BJ (cell line): Measurements from ENCODE around the gene CDK15. TPM values are rescaled to one million over a fixed set of nuclear protein-coding genes. Genes with fewer than 3 reads are reported as not detected.

Experiments used
- CTCF ChIA-PET: fragments of 350-600 bp; formaldehyde crosslinking; extraction: SDS; loops from one replicate; lab custom pipeline; 2021; ENCODE audit warnings: antibody characterized with exemption, inconsistent platforms; lab: Yijun Ruan, JAX
- POLR2A ChIA-PET: fragments of 300-600 bp; sonication (Branson Sonifier 250); formaldehyde crosslinking; extraction: SDS; loops from one replicate; lab custom pipeline; 2021; ENCODE audit warnings: antibody characterized with exemption; lab: Charles Lee
- DNase-seq: peaks from one replicate; pipeline ENCODE4 v3.0.0-alpha.2; 2011; ENCODE audit warnings: low read depth
- H3K27me3 ChIP-seq: 2 replicates; pipeline ENCODE4 v1.6.0; 2011; ENCODE audit warnings: low read length; ENCODE audit not compliant: control insufficient read depth, insufficient read depth
- H3K36me3 ChIP-seq: 2 replicates; pipeline ENCODE4 v1.5.1; 2011; ENCODE audit warnings: low read length; ENCODE audit not compliant: control insufficient read depth, insufficient read depth
- H3K4me3 ChIP-seq: 2 replicates; pipeline ENCODE4 v1.5.1; 2011; ENCODE audit warnings: low read depth, mild to moderate bottlenecking, control low read depth, low read length
- polyA plus RNA-seq: library from polyadenylated mRNA; depleted of rRNA; stranded (reverse); fragments of >200 nt; gene quantifications from 2 replicates; pipeline ENCODE4 v1.2.3, GENCODE V29; 2011
- TF ChIP-seq, protein P1 (sequence below): IDR thresholded peaks from 2 replicates; pipeline ENCODE4 v1.5.1; 2011; ENCODE audit warnings: low read depth, mild to moderate bottlenecking, control low read depth, inconsistent platforms, low read length, moderate library complexity; ENCODE audit not compliant: insufficient read depth

CDK15 gene
- polyA plus RNA-seq, 1 experiment, result 8.2 TPM

DNA sequence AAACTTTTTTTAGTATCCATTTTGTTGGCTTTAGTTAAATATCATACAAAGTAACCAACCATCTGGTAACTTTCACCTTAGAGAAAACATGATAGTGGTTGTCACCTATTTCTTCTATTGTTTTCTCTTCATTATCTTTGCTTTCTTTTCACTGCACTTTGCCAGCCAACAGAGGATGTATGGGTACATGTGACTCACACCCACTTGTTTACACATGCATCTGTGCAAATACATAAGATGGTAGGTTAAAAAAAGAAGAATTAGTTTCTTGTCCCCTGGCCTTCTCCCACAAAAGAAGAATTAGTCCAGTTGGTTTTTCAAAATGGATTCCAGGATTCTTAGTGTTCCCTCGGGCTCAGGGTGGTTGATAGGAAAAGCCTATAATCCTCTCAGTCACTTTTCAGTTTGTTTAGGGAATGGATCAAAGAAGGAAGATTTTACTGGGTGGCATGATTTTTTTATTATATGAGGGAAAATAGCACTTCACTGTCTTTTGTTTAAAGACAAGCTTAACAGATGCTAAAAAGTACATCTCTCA, 46.6 kb downstream of the CDK15 start:
- no peak for DNase-seq
- Histone ChIP-seq H3K27me3 (no peaks in the 10 kb centered on the region), H3K36me3 (no peaks in the 10 kb centered on the region), H3K4me3 (no peak overlapping the region)
- ChIA-PET POLR2A (no interaction called here), CTCF (interaction anchor here (0.9 to 2.3 kb wide), 3 partner anchors 46 to 326 kb away, joined by 3 to 10 read pairs (median 5); partner anchors contain the start of gene CDK15)
- TF ChIP-seq, protein P1, sequence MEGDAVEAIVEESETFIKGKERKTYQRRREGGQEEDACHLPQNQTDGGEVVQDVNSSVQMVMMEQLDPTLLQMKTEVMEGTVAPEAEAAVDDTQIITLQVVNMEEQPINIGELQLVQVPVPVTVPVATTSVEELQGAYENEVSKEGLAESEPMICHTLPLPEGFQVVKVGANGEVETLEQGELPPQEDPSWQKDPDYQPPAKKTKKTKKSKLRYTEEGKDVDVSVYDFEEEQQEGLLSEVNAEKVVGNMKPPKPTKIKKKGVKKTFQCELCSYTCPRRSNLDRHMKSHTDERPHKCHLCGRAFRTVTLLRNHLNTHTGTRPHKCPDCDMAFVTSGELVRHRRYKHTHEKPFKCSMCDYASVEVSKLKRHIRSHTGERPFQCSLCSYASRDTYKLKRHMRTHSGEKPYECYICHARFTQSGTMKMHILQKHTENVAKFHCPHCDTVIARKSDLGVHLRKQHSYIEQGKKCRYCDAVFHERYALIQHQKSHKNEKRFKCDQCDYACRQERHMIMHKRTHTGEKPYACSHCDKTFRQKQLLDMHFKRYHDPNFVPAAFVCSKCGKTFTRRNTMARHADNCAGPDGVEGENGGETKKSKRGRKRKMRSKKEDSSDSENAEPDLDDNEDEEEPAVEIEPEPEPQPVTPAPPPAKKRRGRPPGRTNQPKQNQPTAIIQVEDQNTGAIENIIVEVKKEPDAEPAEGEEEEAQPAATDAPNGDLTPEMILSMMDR, result no peak

GRCh38 chr2:201854221-201854801, 48.0 kb downstream of the CDK15 start:
- H3K27me3 ChIP-seq, result no peaks in the 10 kb centered on the region
- TF ChIP-seq, protein P1, result no peak
- POLR2A ChIA-PET, result interaction anchor here (0.6 to 1.4 kb wide), 2 partner anchors 55 to 73 kb away, joined by 3 to 8 read pairs; partner anchors contain the start of gene ALS2
- no peaks in the 10 kb centered on the region for H3K36me3 ChIP-seq
- CTCF ChIA-PET, result interaction anchor here (0.7 to 2.8 kb wide), 10 partner anchors 15 to 391 kb away, joined by 3 to 18 read pairs (median 5); partner anchors contain the start of genes CDK15 and FZD7
- peak; percentile 88 for DNase-seq
- no peak overlapping the region for H3K4me3 ChIP-seq

- H3K36me3 ChIP-seq, result no peaks in the 10 kb centered on the region
- CTCF ChIA-PET, result interaction anchor here (0.9 to 2.8 kb wide), 11 partner anchors 15 to 325 kb away, joined by 3 to 18 read pairs (median 4); partner anchors contain the start of genes CDK15 and FZD7
- no peak overlapping the region for H3K4me3 ChIP-seq
- DNase-seq, result no peak
- POLR2A ChIA-PET, result interaction anchor here (1.4 kb wide), 1 partner anchor 74 kb away, joined by 3 read pairs; the partner anchor contains the start of gene ALS2
- TF ChIP-seq, protein P1, result no peak
- H3K27me3 ChIP-seq, result no peaks in the 10 kb centered on the region
These were observed 48.5 kb downstream of the CDK15 start for GRCh38 chr2:201854841-201855240.

- ChIA-PET POLR2A (interaction anchor here (1.4 kb wide), 1 partner anchor 74 kb away, joined by 3 read pairs; the partner anchor contains the start of gene ALS2), CTCF (interaction anchor here (0.7 to 2.8 kb wide), 11 partner anchors 17 to 324 kb away, joined by 3 to 18 read pairs (median 3); partner anchors contain the start of genes CDK15 and FZD7)
- no peaks in the 10 kb centered on the region for H3K27me3 ChIP-seq
- TF ChIP-seq, protein P1, result no peak
- DNase-seq, result no peak
- no peak overlapping the region for H3K4me3 ChIP-seq
- H3K36me3 ChIP-seq, result no peaks in the 10 kb centered on the region
These were observed 49.0 kb downstream of the CDK15 start for GRCh38 chr2:201855356-201855755.

- ChIA-PET POLR2A (no interaction called here), CTCF (interaction anchor here (0.9 to 1.5 kb wide), 3 partner anchors 292 to 321 kb away, joined by 3 to 5 read pairs (median 3); no protein-coding TSS in a partner anchor)
- H3K27me3 ChIP-seq, result no peaks in the 10 kb centered on the region
- TF ChIP-seq, protein P1, result no peak
- H3K4me3 ChIP-seq, result no peak overlapping the region
- H3K36me3 ChIP-seq, result no peaks in the 10 kb centered on the region
- DNase-seq, result no peak
These were observed 51.0 kb downstream of the CDK15 start for GRCh38 chr2:201857326-201857725.
